Stimulated activated CD8-positive, alpha-beta memory T cell treated with anti-CD3 and anti-CD28 coated beads, Interleukin-7, amount 100 ng/mL, for 24 hours (primary cell): Measurements from ENCODE around the gene PIK3C3.
"Not testable (repeated sequence)": the region's sequence is repeated elsewhere in the genome, so short reads cannot be mapped to it uniquely, and the experiment has no call there.

Experiments used
- DNase-seq: peaks from one replicate; pipeline ENCODE4 v3.0.0-alpha.2; 2020; ENCODE audit warnings: low read depth

Gene PIK3C3

GRCh38 chr18:41966943-41967342, 11.9 kb downstream of the PIK3C3 start:
- DNase-seq: no peak

- no peak for DNase-seq
Observed at GRCh38 chr18:41967680-41968079, 12.6 kb downstream of the PIK3C3 start.

- no peak for DNase-seq
Observed at GRCh38 chr18:41969881-41970280, 14.8 kb downstream of the PIK3C3 start.

DNA sequence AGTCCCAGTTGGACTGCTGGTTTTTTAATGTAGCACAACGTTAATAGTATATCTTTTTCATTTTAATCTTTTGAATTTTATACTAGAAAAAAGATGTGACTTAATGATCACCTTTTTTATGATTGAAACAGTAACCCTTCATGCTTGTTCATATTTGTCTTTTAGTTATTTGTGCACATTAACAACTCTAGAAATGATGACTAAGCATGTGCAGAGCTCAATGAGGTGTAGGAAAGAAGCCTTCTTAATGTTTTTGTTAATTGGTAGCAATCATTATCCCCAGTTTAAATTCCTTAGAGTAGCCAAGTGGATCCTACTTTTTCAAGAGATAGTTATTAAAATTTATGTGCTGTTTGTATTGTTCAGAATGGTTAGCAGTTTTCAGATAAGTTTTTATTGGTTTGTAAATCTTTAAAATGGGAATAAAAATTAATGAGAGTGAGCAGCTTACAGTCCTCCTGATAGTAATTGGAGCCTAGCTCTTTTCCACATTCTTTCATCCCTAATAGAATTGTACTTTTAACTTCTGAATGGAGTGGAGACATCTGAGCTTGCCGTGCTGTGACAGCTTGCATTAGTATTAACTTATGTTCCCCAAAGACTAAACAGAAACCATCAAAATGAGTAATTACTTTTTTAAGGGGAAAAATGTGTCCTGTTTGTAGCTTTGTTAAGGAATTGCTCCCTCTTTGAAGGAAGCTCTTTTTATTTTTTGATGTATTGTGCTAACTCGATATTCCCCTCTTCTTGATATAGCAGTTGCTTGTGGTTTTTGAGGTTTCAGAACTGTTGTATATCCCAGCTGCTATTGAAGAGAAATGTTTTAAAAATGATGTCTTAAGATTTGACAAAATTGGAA, 17.3 kb downstream of the PIK3C3 start:
- DNase-seq: no peak

- DNase-seq: no peak
Observed at GRCh38 chr18:41973983-41974382, 18.9 kb downstream of the PIK3C3 start.

DNA sequence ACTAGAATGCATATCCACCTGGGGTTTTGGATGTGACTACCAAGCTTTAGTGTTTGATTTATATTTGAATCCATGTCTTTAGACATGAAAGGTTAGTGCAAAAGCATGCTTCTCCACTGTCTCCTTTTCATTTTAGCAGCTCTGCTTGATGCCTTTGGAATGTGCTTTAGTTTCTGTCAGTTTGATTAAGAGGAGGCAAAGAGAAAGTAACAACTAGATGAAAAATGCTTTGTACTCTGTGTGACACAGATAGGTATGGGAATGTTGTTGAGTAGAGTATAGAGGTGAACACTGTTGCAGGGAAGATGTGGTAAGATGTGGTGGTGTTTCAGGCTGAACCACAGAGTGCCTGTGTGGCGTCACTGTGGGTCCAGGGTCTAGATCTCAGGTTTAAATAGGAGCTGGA, 19.8 kb downstream of the PIK3C3 start:
- no peak for DNase-seq

DNA sequence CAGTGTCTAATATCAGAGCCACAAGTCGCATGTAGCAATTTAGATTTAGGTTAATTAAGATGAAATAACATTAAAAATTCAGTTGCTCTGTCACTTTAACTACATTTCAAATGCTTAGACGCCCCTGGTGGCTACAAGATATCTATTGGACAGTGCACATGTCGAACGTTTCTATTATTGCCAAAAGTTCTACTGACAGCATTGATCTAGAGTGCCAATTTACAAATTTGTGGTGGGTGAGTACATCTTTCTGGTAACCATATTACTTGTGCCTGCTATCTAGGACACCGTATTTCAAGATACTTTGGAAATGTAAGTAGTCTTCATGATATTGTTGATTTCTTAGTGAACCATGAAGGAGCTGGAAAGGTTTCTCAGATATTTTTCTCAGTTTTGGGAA, 20.2 kb downstream of the PIK3C3 start:
- DNase-seq: no peak

DNA sequence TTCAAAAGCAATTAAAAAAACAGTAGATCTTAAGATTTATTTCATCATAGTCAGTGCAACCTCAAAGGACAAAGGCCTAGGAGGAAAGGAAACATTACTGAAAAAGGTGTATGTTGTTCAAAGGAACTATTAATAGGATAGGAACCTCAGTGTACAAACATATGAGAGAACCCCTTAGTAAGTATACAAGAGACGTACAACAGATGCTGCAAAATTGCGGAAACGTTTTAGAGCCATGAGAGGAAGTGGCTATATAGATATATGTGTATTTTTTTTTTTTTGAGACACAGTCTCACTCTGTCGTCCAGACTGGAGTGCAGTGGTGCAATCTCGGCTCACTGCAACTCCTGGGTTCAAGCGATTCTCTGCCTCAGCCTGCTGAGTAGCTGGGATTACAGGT, 22.2 kb downstream of the PIK3C3 start:
- no peak for DNase-seq

DNA sequence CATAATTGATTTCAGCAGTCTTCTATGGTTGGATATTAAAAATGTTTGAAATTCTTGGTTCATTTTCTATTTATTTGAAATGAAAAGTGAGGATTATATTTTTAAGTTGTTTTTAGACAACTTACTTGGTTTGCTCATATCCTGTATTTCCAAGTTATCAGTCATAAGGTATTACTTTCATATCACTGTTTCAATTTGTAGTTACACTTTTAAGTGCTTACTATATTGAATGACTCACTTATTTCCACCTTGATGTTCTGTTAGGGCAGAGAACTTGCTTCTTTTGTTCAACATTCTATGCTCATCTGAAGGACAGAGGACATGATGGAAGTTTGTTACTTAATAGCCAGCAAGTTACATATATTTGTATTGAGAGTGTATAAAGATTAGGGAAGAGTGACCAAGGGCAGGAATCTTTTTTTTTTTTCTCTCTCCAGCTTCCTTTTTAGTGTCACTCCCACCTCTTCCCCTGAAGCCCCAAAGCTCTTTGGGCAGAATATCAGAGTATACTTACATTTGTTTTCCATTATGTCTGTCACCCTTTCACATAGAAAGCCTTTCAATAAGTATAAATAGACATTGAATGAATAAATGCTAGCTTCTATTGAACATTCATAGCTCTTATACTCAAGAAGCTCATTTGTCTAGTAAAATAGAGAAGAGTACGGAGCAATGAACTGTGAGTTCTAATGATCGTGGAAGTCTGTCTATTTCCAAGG, 28.1 kb downstream of the PIK3C3 start:
- DNase-seq: no peak

DNA sequence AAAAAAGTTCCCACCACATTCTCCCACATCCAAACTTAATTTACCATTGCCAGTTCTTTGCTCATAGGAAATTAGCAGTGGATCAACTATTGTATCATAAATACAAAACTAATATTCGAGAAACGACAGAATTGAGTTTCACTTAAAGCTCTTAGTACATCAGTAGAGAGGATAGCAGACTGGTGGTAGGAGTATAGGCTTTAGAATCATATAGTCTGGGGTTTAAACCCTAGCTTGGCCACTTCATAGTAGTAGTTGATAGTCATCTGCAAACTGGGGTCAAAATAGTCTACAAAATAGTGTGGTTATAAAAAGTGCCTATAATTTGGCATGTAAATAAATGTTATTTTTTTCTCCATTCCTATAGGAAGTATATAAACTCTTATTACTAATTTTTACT, 30.9 kb downstream of the PIK3C3 start:
- DNase-seq: no peak

DNA sequence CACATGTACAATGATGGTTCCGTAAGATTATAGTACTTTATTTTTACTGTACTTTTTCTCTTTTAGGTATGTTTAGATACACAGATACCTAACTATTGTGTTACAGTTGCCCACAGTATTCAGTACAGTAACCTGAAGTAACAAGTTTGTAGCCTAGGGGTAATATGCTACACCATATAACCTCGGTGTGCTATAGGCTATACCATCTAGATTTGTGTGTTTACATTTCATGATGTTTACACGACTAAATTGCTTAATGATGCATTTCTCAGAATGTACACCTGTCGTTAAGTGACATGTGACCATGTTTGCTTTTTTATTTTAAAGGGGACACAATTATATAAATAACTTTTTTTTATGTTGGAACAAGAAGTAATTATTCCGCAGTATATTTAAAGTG, 34.5 kb downstream of the PIK3C3 start:
- DNase-seq: no peak

DNA sequence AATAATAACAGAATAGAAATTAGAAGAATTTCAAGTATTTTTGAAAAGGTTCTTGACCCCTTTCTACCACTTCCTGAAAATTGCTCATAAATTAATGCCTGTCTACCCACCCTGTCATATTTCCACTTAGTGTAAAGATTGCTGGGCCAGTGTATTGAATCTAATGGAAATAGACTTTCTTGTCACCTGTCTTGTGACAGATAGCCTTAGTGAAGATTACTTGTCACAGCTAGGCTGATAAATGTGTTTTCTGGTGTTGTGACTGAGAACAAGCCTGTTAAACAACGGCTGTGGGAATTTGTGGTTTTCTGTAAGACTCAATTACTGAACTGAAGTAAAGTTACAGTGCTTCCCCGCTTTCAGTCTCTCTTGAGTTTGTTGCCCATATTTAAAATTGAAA, 37.0 kb downstream of the PIK3C3 start:
- DNase-seq: no peak

- no peak for DNase-seq
Observed at GRCh38 chr18:41992703-41993102, 37.7 kb downstream of the PIK3C3 start.

DNA sequence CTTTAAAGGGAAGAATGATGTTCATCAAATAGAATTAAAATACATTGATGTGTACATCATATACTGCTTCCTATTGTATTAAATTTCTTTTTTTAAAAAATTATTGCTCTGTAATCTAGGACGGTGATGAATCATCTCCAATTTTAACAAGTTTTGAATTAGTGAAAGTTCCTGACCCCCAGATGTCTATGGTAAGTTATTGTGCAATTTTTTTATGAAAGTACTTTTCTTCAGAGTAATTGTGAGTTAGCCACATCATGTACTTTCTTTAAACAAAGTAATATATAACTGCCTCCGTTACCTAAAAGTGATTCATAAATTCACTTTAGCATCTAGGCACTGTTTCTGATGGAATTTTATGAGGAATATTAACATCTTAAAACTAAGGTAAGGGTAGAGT, 38.1 kb downstream of the PIK3C3 start:
- DNase-seq: no peak

DNA sequence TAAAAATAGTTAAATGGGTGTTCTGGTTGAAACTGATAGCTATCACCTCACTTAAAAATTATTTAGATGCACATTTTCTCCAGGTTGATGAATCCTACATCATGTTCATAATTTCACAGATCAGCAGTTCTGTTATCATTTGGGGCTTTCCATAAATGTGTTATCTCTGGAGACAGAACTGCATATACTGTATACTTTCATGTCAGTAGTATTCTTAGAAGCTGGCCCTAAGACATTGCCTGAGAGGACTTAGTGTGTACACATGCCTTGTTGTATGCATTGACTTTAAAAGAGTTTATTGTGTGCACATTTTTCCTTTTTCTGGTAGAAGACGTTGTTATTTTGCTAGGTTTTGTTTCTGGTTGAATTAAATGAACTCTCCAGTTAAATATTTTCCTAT, 41.0 kb downstream of the PIK3C3 start:
- DNase-seq: no peak

GRCh38 chr18:41999751-42000150, 44.7 kb downstream of the PIK3C3 start:
- DNase-seq: no peak

- DNase-seq: no peak
Observed at GRCh38 chr18:42001801-42002200, 46.8 kb downstream of the PIK3C3 start.

DNA sequence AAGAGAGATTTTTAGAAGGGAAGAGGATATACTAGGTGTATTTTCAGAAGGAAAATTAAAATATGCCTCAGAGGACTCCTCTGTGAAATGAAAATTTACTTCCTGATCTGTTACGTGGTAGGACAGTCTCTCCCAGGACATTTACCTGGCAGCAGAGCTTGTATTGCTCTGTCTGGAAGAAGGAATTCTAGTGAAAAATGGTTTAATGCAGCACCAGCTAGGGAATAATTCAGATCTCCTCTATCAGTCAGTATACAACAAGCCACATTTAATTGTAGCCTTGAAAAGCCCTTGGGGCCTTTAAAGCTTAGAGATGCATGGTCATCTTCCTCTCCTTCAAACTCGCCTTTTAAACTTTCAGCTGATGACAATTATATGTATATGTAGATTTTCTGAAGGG, 49.6 kb downstream of the PIK3C3 start:
- no peak for DNase-seq

GRCh38 chr18:42005782-42006181, 50.7 kb downstream of the PIK3C3 start:
- DNase-seq: no peak

- not testable (repeated sequence) for DNase-seq
Observed at GRCh38 chr18:42009457-42009856, 54.4 kb downstream of the PIK3C3 start.

GRCh38 chr18:42011053-42011452, 56.0 kb downstream of the PIK3C3 start:
- DNase-seq: no peak

- no peak for DNase-seq
Observed at GRCh38 chr18:42018831-42019230, 63.8 kb downstream of the PIK3C3 start.

GRCh38 chr18:42024131-42024530, 69.1 kb downstream of the PIK3C3 start:
- no peak for DNase-seq

GRCh38 chr18:42025491-42025890, 70.5 kb downstream of the PIK3C3 start:
- no peak for DNase-seq
